Activated T-cell treated with anti-CD3 and anti-CD28 coated beads, Interleukin-2, amount 50 U/mL, for 4 hours (primary cell): ENCODE measurements around the gene ABCA1. TPM values are rescaled to one million over a fixed set of nuclear protein-coding genes. Genes with fewer than 3 reads are reported as not detected.
"Not testable (repeated sequence)": the region's sequence is repeated elsewhere in the genome, so short reads cannot be mapped to it uniquely, and the experiment has no call there.

Source experiments
- ATAC-seq, 2 donors: fragments of 200-7000 bp; cut with Tn5 transposase; one replicate each; pipeline ENCODE4 v1.10.0; 2021
- DNase-seq: peaks from one replicate; pipeline ENCODE4 v3.0.0-alpha.2; 2020
- H3K27me3 Mint-ChIP-seq: one replicate; pipeline ENCODE4 v1.8.0; 2021; ENCODE audit warnings: low read depth, mixed read lengths
- H3K36me3 Mint-ChIP-seq: one replicate; pipeline ENCODE4 v1.8.0; 2022; ENCODE audit warnings: mixed read lengths; ENCODE audit not compliant: insufficient read depth
- H3K4me1 Mint-ChIP-seq: one replicate; pipeline ENCODE4 v1.8.0; 2021; ENCODE audit warnings: low read depth, mixed read lengths
- H3K4me3 Mint-ChIP-seq: one replicate; pipeline ENCODE4 v1.8.0; 2021; ENCODE audit warnings: mild to moderate bottlenecking, moderate library complexity, mixed read lengths
- H3K9me3 Mint-ChIP-seq: one replicate; pipeline ENCODE4 v1.8.0; 2021; ENCODE audit warnings: mixed read lengths
- total RNA-seq, 3 donors: library from RNA; stranded (reverse); gene quantifications; one replicate each; pipeline ENCODE4 v1.2.1, GENCODE V29; 2021

ABCA1 gene
- total RNA-seq, 3 donors from 2014 or later, result 0.26 to 0.30 (median 0.30) TPM

DNA sequence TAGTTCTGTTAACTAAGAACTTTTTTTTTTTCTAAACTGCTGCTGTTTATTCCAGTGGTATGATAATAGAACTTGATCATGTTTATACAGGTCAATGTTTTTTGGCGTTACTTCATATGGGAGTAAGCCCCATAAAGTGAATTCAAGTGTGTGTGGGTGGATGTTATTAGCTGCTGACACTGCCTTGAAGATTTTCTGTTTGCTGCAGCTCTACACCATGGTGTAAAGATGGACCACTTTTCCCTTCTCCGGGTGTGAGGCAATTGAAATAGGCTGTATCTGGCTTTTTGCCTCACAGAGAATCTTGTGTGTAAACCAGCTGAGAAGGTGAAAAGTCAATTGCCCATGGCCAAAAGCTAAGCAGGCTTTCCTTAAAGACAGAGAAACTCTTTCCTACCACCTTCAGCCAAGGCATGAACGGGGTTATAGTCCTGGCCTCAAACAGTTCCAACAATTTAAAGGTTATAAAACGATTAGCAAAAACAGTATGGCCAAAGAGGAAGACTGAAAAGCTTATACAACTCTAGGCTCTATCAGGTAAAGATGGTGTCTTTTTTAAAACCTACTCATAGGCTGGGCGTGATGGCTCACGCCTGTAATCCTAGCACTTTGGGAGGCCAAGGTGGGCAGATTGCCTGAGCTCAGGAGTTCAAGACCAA lies 33.9 kb upstream of the ABCA1 start:
- Mint-ChIP-seq H3K4me1 (peaks cover 28% of the 10 kb centered on the region), H3K27me3 (no peaks in the 10 kb centered on the region), H3K9me3 (no peaks in the 10 kb centered on the region), H3K4me3 (no peak overlapping the region), H3K36me3 (no peaks in the 10 kb centered on the region)
- DNase-seq, result no peak
- ATAC-seq, result no peak

DNA sequence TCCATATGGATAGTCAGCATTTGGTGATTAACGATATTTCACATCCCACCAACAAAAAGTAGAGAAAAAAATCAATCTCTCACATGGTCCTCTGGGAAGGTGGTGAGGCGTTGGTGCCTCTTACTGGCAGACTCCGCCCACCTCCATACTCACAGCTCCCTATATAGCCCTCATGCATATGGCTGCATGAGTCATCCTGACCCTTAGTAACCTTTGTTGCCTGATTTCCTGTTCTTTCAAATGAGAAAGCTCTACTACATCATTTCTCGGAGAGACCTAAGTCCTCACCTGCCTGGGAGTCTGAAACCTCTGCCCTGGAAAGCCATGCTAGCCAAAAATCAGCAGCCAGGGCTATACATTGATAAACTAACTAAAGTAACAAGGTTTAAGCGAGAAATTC lies 33.3 kb upstream of the ABCA1 start:
- no peaks in the 10 kb centered on the region for H3K36me3 Mint-ChIP-seq
- H3K9me3 Mint-ChIP-seq, result no peaks in the 10 kb centered on the region
- peak; percentile 97 to 99 for ATAC-seq
- DNase-seq, result peak; percentile 41
- H3K4me3 Mint-ChIP-seq, result no peak overlapping the region
- H3K27me3 Mint-ChIP-seq, result no peaks in the 10 kb centered on the region
- H3K4me1 Mint-ChIP-seq, result peaks cover 28% of the 10 kb centered on the region

DNA sequence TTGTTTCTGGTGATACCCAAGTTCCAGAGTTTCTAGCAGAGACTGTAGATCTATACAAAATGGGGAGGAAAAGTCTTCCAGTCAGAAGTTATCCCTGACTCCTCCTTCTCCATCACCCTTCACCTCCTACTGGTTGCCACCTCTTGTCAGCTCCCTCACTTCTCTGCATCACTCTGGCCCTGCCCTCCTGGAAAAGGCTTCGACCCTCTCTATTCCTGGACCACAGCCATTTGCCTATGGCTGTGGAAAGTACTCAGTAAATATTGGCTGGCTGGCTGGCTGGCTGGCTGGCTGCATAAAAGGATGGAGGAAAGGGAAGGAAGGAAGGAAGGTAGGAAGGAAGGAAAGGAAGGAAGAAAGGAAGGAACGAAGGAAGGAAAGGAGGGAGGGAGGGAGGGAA lies 32.7 kb upstream of the ABCA1 start:
- peaks cover 28% of the 10 kb centered on the region for H3K4me1 Mint-ChIP-seq
- no peak overlapping the region for H3K4me3 Mint-ChIP-seq
- DNase-seq (no peak), ATAC-seq (no peak)
- no peaks in the 10 kb centered on the region for H3K27me3 Mint-ChIP-seq
- H3K9me3 Mint-ChIP-seq, result no peaks in the 10 kb centered on the region
- no peaks in the 10 kb centered on the region for H3K36me3 Mint-ChIP-seq

DNA sequence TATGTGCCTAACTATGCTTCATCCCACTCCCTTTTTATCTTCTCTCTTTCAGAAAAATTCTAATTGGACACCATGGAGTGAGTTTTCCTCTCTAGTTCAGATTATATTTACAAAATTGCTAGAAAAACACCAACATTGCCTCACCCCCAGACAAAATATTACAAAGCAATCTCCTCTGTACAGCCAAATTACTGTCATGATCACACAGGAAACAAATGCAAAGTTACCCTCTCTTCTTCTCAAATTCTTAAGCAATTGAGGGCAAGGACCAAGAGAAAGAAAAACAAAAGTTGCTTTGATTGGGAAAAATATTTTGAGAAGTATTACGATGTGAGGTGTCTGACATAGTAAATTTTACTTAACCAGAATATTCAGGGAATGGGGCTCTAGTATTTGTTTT lies 30.8 kb upstream of the ABCA1 start:
- no peak for ATAC-seq
- peaks cover 28% of the 10 kb centered on the region for H3K4me1 Mint-ChIP-seq
- no peaks in the 10 kb centered on the region for H3K27me3 Mint-ChIP-seq
- H3K9me3 Mint-ChIP-seq, result no peaks in the 10 kb centered on the region
- H3K4me3 Mint-ChIP-seq, result no peak overlapping the region
- H3K36me3 Mint-ChIP-seq, result no peaks in the 10 kb centered on the region
- no peak for DNase-seq

DNA sequence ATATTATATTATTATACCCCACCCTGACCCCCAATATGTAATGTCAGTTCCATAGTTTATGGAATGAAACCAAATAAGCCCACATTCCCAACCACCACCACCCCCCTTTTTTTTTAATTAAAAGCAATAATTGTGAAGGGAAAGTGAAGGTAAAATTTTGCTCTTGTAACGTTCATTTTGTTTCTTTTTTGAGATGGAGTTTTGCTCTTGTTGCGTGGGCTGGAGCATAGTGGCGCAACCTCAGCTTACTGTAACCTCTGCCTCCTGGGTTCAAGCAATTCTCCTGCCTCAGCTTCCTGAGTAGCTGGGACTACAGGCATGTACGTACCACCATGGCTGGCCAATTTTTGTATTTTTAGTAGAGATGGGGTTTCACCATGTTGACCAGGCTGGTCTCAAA lies 30.1 kb upstream of the ABCA1 start:
- peaks cover 28% of the 10 kb centered on the region for H3K4me1 Mint-ChIP-seq
- not testable (repeated sequence) for H3K4me3 Mint-ChIP-seq, ATAC-seq, DNase-seq, H3K27me3 Mint-ChIP-seq, H3K9me3 Mint-ChIP-seq, H3K36me3 Mint-ChIP-seq

DNA sequence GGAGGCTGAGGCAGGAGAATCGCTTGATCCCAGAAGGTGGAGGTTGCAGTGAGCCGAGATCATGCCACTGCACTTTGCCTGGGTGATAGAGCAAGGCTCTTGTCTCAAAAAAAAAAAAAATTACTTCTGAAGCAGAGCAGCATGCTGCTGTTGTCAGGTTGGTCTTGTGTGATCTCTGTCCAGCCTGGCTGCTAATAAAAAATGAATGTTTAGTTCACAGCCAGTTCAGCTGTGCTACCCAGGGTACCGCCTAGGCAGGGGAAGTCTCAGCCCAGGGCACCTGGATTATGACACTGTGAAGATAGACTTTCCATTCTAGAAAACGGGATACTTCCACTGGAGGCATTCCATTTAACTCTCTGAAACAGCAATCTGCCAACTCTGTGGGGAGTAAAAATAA lies 23.5 kb upstream of the ABCA1 start:
- H3K9me3 Mint-ChIP-seq, result no peaks in the 10 kb centered on the region
- H3K4me1 Mint-ChIP-seq, result no peaks in the 10 kb centered on the region
- H3K36me3 Mint-ChIP-seq, result no peaks in the 10 kb centered on the region
- no peak for ATAC-seq
- no peaks in the 10 kb centered on the region for H3K27me3 Mint-ChIP-seq
- no peak overlapping the region for H3K4me3 Mint-ChIP-seq
- DNase-seq, result no peak

DNA sequence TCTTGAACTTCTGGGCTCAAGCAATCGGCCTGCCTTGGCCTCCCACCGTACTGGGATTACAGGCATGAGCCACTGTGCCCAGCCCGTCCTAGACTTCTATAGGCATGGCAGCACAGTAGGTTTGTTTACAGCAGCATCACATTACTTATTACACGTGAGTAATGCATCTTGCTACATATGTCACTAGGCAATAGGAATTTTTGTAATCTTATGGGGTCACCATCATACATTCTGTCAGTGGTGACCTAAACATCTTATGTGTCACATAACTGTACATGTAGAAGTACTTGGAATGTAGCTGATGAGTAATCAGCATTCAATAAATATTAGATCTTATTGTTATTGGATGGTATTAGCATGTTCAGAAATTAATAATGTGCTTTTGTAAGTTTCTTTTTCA lies 22.9 kb upstream of the ABCA1 start:
- ATAC-seq, result no peak
- H3K9me3 Mint-ChIP-seq, result no peaks in the 10 kb centered on the region
- no peaks in the 10 kb centered on the region for H3K4me1 Mint-ChIP-seq
- no peak overlapping the region for H3K4me3 Mint-ChIP-seq
- H3K27me3 Mint-ChIP-seq, result no peaks in the 10 kb centered on the region
- H3K36me3 Mint-ChIP-seq, result no peaks in the 10 kb centered on the region
- DNase-seq, result no peak

DNA sequence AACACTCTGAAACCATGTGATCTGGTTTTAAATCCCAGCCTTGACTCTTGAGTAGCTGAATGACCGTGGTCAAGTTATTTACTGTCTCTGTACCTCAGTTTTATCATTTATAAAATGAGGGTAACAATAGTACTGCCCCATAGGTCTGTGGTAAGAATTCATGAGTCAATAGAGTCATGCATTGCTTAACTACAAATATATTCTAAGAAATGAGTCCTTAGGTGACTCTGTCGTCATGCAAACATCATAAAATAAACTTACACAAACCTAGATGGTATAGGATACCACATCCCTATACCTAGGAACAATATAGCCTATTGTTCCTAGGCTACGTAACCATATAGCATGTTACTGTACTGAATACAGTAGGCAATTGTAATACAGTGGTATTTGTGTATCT lies 20.3 kb upstream of the ABCA1 start:
- no peak for ATAC-seq
- Mint-ChIP-seq H3K4me3 (no peak overlapping the region), H3K27me3 (no peaks in the 10 kb centered on the region), H3K36me3 (no peaks in the 10 kb centered on the region), H3K9me3 (no peaks in the 10 kb centered on the region), H3K4me1 (no peaks in the 10 kb centered on the region)
- no peak for DNase-seq

DNA sequence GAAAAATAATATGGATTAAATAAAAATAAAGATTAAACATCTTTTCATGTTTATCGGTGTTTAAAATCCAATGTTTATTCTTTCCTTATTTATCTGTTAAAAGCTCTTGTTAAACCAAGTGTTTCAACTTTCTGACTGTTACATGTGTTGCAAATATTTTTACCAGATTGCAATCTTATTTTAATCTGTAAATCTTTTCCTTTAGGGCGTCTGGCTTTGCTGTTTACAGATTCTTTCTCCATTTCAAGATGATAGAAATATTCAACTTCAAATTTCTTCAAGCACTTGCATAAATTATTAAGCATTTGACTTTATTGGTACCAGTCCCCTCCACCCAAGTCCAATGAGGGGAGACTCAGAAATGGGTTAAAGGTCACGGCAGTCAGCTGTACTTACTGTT lies 16.9 kb upstream of the ABCA1 start:
- no peak for DNase-seq
- no peak for ATAC-seq
- Mint-ChIP-seq H3K27me3 (no peaks in the 10 kb centered on the region), H3K9me3 (no peaks in the 10 kb centered on the region), H3K4me1 (no peaks in the 10 kb centered on the region), H3K36me3 (no peaks in the 10 kb centered on the region), H3K4me3 (no peak overlapping the region)

DNA sequence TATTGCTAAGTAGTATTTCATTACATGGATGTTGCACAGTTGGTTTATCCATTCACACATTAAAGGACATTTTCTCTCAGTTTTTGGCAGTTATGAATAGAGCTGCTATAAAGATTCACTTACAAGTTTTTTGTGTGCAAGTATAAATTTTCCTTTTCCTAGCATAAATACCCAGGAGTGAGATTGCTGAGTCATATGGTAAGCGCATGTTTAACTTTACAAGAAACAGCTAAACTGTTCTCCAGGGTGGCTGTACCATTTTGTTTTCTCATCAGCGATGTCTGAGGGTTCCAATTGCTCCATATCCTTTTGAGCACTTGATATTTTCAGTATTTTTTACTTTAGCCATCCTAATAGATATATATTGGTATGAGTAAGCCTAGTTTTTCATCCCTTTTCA lies 16.4 kb upstream of the ABCA1 start:
- Mint-ChIP-seq H3K4me3 (no peak overlapping the region), H3K9me3 (no peaks in the 10 kb centered on the region), H3K27me3 (no peaks in the 10 kb centered on the region), H3K36me3 (no peaks in the 10 kb centered on the region), H3K4me1 (no peaks in the 10 kb centered on the region)
- ATAC-seq, result no peak
- DNase-seq, result no peak

DNA sequence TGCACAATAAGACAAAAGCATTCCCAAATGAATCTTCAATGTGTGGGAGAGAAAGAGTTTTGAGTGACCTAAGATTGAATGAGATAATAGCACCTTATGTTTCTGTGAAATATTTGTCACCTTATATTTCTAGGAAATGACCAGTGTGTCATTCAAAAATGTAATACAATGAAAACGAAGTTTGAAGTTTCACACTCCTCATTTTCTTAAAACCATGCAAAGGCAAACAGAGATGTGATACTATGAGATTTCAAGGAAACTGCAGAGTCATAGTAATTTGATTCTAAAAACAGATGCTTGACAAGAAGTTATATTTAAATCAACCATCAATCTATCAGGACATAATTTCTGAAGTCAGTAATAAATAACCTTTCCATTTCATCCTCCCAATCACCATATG lies 13.6 kb upstream of the ABCA1 start:
- no peak for DNase-seq
- no peak for ATAC-seq
- no peak overlapping the region for H3K4me3 Mint-ChIP-seq
- no peaks in the 10 kb centered on the region for H3K4me1 Mint-ChIP-seq
- no peaks in the 10 kb centered on the region for H3K27me3 Mint-ChIP-seq
- H3K9me3 Mint-ChIP-seq, result no peaks in the 10 kb centered on the region
- H3K36me3 Mint-ChIP-seq, result no peaks in the 10 kb centered on the region

DNA sequence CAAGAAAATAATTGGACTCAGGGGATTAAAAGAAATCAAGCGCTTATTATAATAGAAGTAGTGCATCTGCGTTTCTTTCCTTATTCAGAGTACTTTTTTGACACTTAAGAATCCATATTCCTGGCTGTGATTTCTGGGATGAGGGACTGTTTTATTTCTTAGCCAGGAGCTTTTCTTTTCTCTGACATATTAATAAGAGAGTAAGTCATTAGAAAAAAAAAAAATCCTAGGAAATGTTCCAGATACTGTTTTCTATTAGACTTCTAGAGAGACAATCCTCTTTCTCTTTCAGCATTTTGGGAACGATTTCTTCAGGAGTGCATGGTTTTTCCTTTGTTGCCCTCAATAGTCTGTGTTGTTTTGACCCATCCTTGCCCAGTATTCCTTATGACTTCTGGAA lies 8.3 kb upstream of the ABCA1 start:
- ATAC-seq (no peak), DNase-seq (no peak)
- Mint-ChIP-seq H3K27me3 (no peaks in the 10 kb centered on the region), H3K4me1 (peaks cover 7% of the 10 kb centered on the region), H3K4me3 (no peak overlapping the region), H3K36me3 (no peaks in the 10 kb centered on the region), H3K9me3 (no peaks in the 10 kb centered on the region)

DNA sequence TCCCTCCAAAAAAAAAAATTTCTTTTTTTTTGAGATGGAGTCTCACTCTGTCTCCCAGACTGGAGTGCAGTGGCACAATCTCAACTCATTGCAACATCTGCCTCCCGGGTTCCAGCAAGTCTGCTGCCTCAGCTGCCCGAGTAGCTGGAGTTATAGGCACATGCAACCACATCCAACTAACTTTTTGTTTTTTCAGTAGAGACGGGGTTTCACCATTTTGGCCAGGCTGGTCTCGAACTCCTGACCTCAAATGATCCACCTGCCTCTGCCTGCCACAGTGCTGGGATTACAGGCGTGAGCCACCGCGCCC lies 7.5 kb upstream of the ABCA1 start:
- H3K36me3 Mint-ChIP-seq, ATAC-seq: not testable (repeated sequence)

DNA sequence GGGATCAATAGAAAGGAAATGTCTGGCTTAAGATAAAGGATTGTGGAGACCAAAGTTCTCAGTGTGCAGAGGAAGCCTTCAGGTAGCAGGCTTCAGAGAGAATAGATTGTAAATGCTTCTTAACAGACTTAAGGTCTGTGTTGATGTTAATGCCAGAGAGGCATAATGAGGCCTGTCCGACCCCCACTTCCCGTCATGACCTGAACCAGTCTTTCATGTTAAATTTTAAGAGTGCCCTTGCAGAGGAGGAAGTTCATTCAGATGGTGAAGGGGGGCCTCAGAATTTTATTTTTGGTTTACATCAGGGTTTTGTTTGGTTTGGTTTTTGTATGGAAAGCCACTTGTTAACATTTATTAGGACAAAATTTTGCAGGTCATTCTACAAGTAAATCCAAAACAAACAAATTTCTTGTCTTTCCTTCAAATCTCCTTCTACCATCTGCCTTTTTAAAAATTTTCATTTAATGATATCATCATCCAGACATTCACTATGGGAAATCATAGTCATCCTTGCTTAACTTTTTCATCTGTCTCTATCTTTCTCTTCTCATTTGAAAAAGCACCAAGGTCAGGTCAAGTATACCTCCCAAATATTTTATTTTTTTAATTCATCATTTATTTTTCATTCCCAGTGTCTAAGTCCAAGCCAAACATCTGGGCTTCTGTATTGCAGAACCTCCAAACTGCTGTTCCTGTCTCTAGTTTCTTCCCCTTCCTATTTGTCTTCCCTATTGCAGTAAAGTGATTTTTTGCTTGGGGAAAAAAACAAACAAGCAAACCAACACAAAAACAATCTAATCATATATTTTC lies 6.9 kb upstream of the ABCA1 start:
- Mint-ChIP-seq H3K4me3 (no peak overlapping the region), H3K9me3 (no peaks in the 10 kb centered on the region)

More for the DNA sequence above, 7.5 kb upstream of the ABCA1 start:
- H3K27me3 Mint-ChIP-seq, H3K4me1 Mint-ChIP-seq, H3K9me3 Mint-ChIP-seq, DNase-seq, H3K4me3 Mint-ChIP-seq: not testable (repeated sequence)

DNA sequence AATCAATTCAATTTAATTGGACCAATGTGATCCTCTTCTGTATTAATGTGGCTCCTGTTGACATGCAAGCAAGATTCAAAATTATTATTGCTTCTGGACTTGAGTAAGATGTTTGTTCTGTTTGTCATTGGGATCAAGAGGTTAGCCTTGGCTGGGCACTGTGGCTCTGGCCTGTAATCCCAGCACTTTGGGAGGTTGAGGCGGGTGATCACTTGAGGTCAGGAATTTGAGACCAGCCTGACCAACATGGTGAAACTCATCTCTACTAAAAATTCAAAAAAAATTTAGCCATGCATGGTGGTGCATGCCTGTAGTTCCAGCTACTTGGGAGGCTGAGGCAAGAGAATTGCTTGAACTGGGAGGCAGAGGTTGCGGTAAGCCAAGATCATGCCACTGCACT lies 5.1 kb upstream of the ABCA1 start:
- peaks cover 12% of the 10 kb centered on the region for H3K4me1 Mint-ChIP-seq
- not testable (repeated sequence) for ATAC-seq, DNase-seq, H3K4me3 Mint-ChIP-seq, H3K27me3 Mint-ChIP-seq, H3K36me3 Mint-ChIP-seq, H3K9me3 Mint-ChIP-seq

More for the DNA sequence above, 6.9 kb upstream of the ABCA1 start:
- H3K4me1 Mint-ChIP-seq, result peaks cover 7% of the 10 kb centered on the region
- no peaks in the 10 kb centered on the region for H3K36me3 Mint-ChIP-seq
- no peaks in the 10 kb centered on the region for H3K27me3 Mint-ChIP-seq
- ATAC-seq (no peak), DNase-seq (no peak)
